H1 (cell line): Measurements from ENCODE around the gene NUTM1.

Experiments used
- BRCA1 ChIP-seq: IDR thresholded peaks from 2 replicates; pipeline ENCODE4 v1.6.1; 2012; ENCODE audit warnings: low read depth, low read length, improper control_type of control experiment
- CHD7 ChIP-seq: fragments of 300-600 bp; sonication (generic); IDR thresholded peaks from 2 replicates; pipeline ENCODE4 v1.7.1; 2012; ENCODE audit warnings: low read length, moderate library complexity, mild to moderate bottlenecking, inconsistent platforms; ENCODE audit not compliant: insufficient replicate concordance
- CTBP2 ChIP-seq: IDR thresholded peaks from 2 replicates; pipeline ENCODE4 v1.7.0; 2011; ENCODE audit warnings: borderline replicate concordance, mild to moderate bottlenecking, moderate library complexity, mixed read lengths, low read length; ENCODE audit not compliant: insufficient read depth, insufficient read length
- CTCF ChIP-seq, 3 experiments: IDR thresholded peaks; 1 replicate in 2 of 3; 2 replicates in 1 of 3; pipeline versions ENCODE4 v1.5.1 to v1.6.1; 2011; ENCODE audit warnings: low read length in 3 of 3, mild to moderate bottlenecking in 3 of 3, inconsistent platforms in 2 of 3, low read depth in 1 of 3, moderate library complexity in 1 of 3; ENCODE audit not compliant: insufficient read depth in 1 of 3; ENCODE audit errors: control extremely low read depth in 1 of 3
- EGR1 ChIP-seq: IDR thresholded peaks from 2 replicates; pipeline ENCODE4 v1.6.1; 2011; ENCODE audit warnings: low read depth, low read length, borderline replicate concordance
- HDAC2 ChIP-seq, 2 experiments: fragments of 300-600 bp in 1 of 2; sonication (generic) in 1 of 2; IDR thresholded peaks; 2 replicates each; pipeline ENCODE4 v1.6.1; 2011 to 2012; ENCODE audit warnings: low read depth in 2 of 2, low read length in 2 of 2, mild to moderate bottlenecking in 2 of 2, moderate library complexity in 2 of 2, borderline replicate concordance in 1 of 2, inconsistent platforms in 1 of 2
- MAX ChIP-seq: IDR thresholded peaks from 2 replicates; pipeline ENCODE4 v1.6.1; 2012; ENCODE audit warnings: inconsistent platforms
- POLR2A ChIP-seq, 2 experiments: IDR thresholded peaks; 1 replicate in 1 of 2; 2 replicates in 1 of 2; pipeline ENCODE4 v1.6.1; 2011; ENCODE audit warnings: low read depth in 2 of 2, low read length in 2 of 2, mild to moderate bottlenecking in 2 of 2; ENCODE audit errors: control extremely low read depth in 1 of 2
- POLR2AphosphoS5 ChIP-seq: IDR thresholded peaks from 2 replicates; pipeline ENCODE4 v1.6.1; 2011; ENCODE audit warnings: low read depth, low read length
- USF2 ChIP-seq: IDR thresholded peaks from 2 replicates; pipeline ENCODE4 v1.6.1; 2011; ENCODE audit warnings: low read length, improper control_type of control experiment
- ZNF274 ChIP-seq: IDR thresholded peaks from 2 replicates; pipeline ENCODE4 v1.7.0; 2012; ENCODE audit warnings: low read length, borderline replicate concordance; ENCODE audit errors: extremely low read depth

DNA sequence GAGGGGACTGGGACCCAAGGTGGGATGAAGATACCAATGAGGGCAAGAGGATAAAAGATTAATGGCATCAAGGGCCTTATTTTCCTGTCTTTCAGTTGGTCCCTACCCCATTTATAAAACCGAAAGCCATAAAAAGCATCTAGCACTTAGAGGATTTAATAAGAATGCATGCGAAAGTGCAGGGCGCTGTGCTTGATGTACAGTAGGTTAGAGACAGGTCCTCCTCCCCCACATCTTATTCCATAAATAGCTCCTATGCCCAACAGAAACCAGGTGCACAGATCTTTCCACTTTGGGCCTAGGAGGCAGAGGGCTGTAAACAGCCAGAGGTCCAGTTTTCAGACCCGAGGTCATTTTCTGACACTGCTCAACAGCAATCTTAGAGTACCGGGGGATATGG, 22.7 kb downstream of the NUTM1 start:
- TF ChIP-seq POLR2A (IDR thresholded peaks at IDR 0.05; ENCODE audit: control extremely low read depth in 1 of 2, low read depth in 2 of 2, low read length in 2 of 2) (no peak), BRCA1 (no peak), MAX (no peak), EGR1 (no peak), HDAC2 (IDR thresholded peaks at IDR 0.05; ENCODE audit: borderline replicate concordance in 1 of 2, low read depth in 2 of 2, low read length in 2 of 2) (no peak), POLR2AphosphoS5 (no peak), CTCF (IDR thresholded peaks at IDR 0.05; ENCODE audit: control extremely low read depth in 1 of 3, insufficient read depth in 1 of 3, low read depth in 1 of 3, low read length in 3 of 3) (no peak), USF2 (no peak), ZNF274 (no peak), CHD7 (no peak), CTBP2 (no peak)
